Tibial artery (tissue), 4 donors: Measurements from ENCODE around the gene HES4.

Experiments
- DNase-seq, 2 donors: peaks; one replicate each; pipeline ENCODE4 v3.0.0-alpha.2; 2019
- H3K27ac ChIP-seq, 2 donors: fragments of 200-600 bp; sonication (generic) in 1 of 2; 1 replicate in 1 of 2; 2 replicates in 1 of 2; pipeline ENCODE4 v1.5.1; 2018 to 2019; ENCODE audit warnings: mild to moderate bottlenecking in 1 of 2
- H3K27me3 ChIP-seq, 2 donors: fragments of 200-600 bp; sonication (generic) in 1 of 2; one replicate each; pipeline versions ENCODE4 v1.5.1 to v1.6.0; 2016 to 2019
- H3K36me3 ChIP-seq, 3 donors: fragments of 200-600 bp; sonication (generic) in 2 of 3; one replicate each; pipeline ENCODE4 v1.5.1; 2016 to 2019; ENCODE audit warnings: mild to moderate bottlenecking in 2 of 3
- H3K4me1 ChIP-seq, 4 donors: fragments of 200-600 bp; sonication (generic) in 2 of 4; 1 replicate in 3 of 4; 2 replicates in 1 of 4; pipeline ENCODE4 v1.5.1; 2016 to 2019
- H3K4me3 ChIP-seq, 2 donors: fragments of 200-600 bp; sonication (generic) in 1 of 2; 1 replicate in 1 of 2; 2 replicates in 1 of 2; pipeline ENCODE4 v1.5.1; 2018 to 2019; ENCODE audit warnings: mild to moderate bottlenecking in 2 of 2
- H3K9me3 ChIP-seq, 3 donors: fragments of 200-600 bp; sonication (generic) in 1 of 3; one replicate each; pipeline ENCODE4 v1.5.1; 2016 to 2019
- intact Hi-C: fragments of 100-400 bp; cut with DNase I; formaldehyde crosslinking; loops from one replicate; pipeline ENCODE4 v1.15.0; 2023; ENCODE audit warnings: low total_unique reads
- TF ChIP-seq, protein P1 (sequence below), 2 experiments: fragments of 200-600 bp in 1 of 2; fragments of 450-650 bp in 1 of 2; IDR thresholded peaks; one replicate each; pipeline ENCODE4 v1.5.1; 2017 to 2019; ENCODE audit warnings: antibody characterized with exemption in 2 of 2, mild to moderate bottlenecking in 1 of 2, moderate library complexity in 1 of 2

Gene HES4

GRCh38 chr1:1023700-1024099 is 23.8 kb upstream of the HES4 start:
- Histone ChIP-seq H3K9me3 (no peaks in the 10 kb centered on the region), H3K27me3 (peaks cover 0 to 2% of the 10 kb centered on the region in 2 donors), H3K27ac (no peak overlapping the region), H3K4me1 (peaks cover 0 to 52% (median 16%) of the 10 kb centered on the region in 4 donors), H3K4me3 (no peak overlapping the region), H3K36me3 (no peaks in the 10 kb centered on the region)
- intact Hi-C loops: no loop called here
- TF ChIP-seq, protein P1, sequence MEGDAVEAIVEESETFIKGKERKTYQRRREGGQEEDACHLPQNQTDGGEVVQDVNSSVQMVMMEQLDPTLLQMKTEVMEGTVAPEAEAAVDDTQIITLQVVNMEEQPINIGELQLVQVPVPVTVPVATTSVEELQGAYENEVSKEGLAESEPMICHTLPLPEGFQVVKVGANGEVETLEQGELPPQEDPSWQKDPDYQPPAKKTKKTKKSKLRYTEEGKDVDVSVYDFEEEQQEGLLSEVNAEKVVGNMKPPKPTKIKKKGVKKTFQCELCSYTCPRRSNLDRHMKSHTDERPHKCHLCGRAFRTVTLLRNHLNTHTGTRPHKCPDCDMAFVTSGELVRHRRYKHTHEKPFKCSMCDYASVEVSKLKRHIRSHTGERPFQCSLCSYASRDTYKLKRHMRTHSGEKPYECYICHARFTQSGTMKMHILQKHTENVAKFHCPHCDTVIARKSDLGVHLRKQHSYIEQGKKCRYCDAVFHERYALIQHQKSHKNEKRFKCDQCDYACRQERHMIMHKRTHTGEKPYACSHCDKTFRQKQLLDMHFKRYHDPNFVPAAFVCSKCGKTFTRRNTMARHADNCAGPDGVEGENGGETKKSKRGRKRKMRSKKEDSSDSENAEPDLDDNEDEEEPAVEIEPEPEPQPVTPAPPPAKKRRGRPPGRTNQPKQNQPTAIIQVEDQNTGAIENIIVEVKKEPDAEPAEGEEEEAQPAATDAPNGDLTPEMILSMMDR (IDR thresholded peaks at IDR 0.05): no peak
- DNase-seq: no peak

- DNase-seq: no peak
- H3K4me3 ChIP-seq: no peak overlapping the region
- H3K4me1 ChIP-seq: peaks cover 0 to 52% (median 16%) of the 10 kb centered on the region in 4 donors
- TF ChIP-seq, protein P1 (IDR thresholded peaks at IDR 0.05): no peak
- H3K9me3 ChIP-seq: no peaks in the 10 kb centered on the region
- no peaks in the 10 kb centered on the region for H3K36me3 ChIP-seq
- H3K27me3 ChIP-seq: peaks cover 0 to 2% of the 10 kb centered on the region in 2 donors
- intact Hi-C loops: no loop called here
- H3K27ac ChIP-seq: no peak overlapping the region
These were observed 22.6 kb upstream of the HES4 start for GRCh38 chr1:1022302-1023009.

DNA sequence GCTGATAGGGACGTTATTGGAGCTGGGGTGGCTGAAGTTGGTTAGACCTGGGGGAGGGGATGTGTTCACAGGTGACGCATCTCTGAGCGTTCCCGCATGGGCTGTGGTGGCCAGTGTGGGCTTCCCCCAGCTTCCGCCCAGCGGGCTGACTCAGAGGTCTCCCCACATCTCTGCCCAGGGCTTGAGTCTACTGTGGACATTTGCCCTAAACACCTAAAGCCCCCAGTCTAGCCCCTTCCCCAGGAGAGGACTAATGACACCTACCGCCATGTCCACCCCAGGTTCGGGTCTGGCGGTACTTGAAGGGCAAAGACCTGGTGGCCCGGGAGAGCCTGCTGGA is 22.0 kb upstream of the HES4 start:
- peaks cover 0 to 2% of the 10 kb centered on the region in 2 donors for H3K27me3 ChIP-seq
- H3K9me3 ChIP-seq: no peaks in the 10 kb centered on the region
- H3K4me3 ChIP-seq: no peak overlapping the region
- H3K27ac ChIP-seq: no peak overlapping the region
- intact Hi-C loops: no loop called here
- TF ChIP-seq, protein P1 (IDR thresholded peaks at IDR 0.05): no peak
- DNase-seq: no peak
- H3K36me3 ChIP-seq: no peaks in the 10 kb centered on the region
- peaks cover 0 to 52% (median 16%) of the 10 kb centered on the region in 4 donors for H3K4me1 ChIP-seq

DNA sequence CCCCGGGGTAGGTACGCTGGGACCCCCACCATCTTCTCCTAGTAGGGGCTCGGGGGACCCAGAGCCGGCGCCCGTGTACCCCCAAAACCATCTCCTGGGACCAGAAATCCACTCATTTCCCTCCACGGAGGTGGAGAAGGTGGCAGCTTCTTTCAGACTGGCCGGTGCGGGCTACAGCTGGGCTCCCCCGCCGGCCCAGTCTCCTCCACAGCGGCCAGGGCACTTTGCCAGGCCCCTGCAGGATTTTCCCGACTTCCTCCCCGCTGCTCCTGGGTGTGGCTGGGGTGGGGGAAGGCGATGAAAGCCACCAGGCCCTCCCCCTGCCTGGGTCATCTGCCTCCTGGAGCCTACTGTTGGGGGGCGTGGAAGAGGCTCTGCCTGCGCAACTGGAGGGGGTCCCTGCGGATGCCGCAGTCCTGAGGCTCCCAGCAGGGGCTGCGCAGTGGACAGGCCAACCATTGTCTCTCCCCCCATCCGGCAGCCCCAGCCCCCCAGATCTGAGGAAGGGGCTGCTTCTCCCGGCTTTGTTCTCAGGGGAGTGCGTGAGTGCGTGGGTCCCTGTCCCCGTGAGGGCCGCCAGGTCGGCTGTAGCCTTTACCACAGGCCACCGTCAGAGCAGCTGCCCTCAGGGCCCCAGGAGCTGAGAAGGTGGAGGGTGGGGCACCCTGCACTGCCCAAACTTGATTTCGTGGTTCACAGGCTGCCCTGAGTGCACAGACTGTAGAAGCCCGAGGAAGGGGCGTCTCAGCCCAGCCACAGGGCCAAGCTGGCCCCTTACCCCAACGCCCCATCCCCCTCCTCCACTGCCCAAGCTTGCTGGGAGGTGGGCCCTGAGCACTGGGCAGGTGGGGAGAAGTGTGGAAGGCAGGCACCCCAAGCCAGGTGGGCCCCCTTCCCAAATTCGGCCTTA is 21.4 kb upstream of the HES4 start:
- intact Hi-C loops: no loop called here

GRCh38 chr1:1020415-1021009 is 20.6 kb upstream of the HES4 start:
- DNase-seq: no peak
- H3K27ac ChIP-seq: peak overlapping the region; percentile 85 to 88
- TF ChIP-seq, protein P1 (IDR thresholded peaks at IDR 0.05): no peak
- H3K4me3 ChIP-seq: peak overlapping the region; percentile 90 to 92
- intact Hi-C loops: no loop called here
- H3K4me1 ChIP-seq: peaks cover 0 to 49% (median 16%) of the 10 kb centered on the region in 4 donors
- no peaks in the 10 kb centered on the region for H3K9me3 ChIP-seq
- H3K36me3 ChIP-seq: no peaks in the 10 kb centered on the region
- H3K27me3 ChIP-seq: peaks cover 0 to 2% of the 10 kb centered on the region in 2 donors

More for the DNA sequence above, 21.4 kb upstream of the HES4 start:
- Histone ChIP-seq H3K36me3 (no peaks in the 10 kb centered on the region), H3K4me3 (peak overlapping the region; percentile 90 to 92), H3K27ac (no peak overlapping the region), H3K4me1 (peaks cover 0 to 52% (median 16%) of the 10 kb centered on the region in 4 donors), H3K27me3 (peaks cover 0 to 2% of the 10 kb centered on the region in 2 donors), H3K9me3 (no peaks in the 10 kb centered on the region)
- TF ChIP-seq, protein P1 (IDR thresholded peaks at IDR 0.05): no peak
- DNase-seq: no peak
